Mesendoderm (in vitro differentiated cells): Measurements from ENCODE around the gene ABI3BP. TPM values are rescaled to one million over a fixed set of nuclear protein-coding genes. Genes with fewer than 3 reads are reported as not detected.

Source experiments
- small RNA-seq: library from polyadenylated mRNA; stranded (forward); fragments of <200 nt; extraction: miRNeasy Mini kit (QIAGEN cat#:217004); gene quantifications from one replicate; pipeline ENCODE3, GENCODE V24; 2013; ENCODE audit not compliant: insufficient read depth

Gene ABI3BP

Small RNAs within 50 kb of the gene (small RNA-seq; reads per million reads assigned to genes)
- not detected for gene RNU6-865P
